ENCODE data around the gene IQGAP1.

Gene IQGAP1

GRCh38 chr15:90375071-90375470 lies 13.0 kb upstream of the IQGAP1 start:
- DNase-seq (ENCODE audit: low read depth in 2 of 3, low spot score in 2 of 3): no peak

- peak in 1 of 3 experiments; percentile 22 for DNase-seq (ENCODE audit: low read depth in 2 of 3, low spot score in 2 of 3)
Observed at GRCh38 chr15:90376789-90377188, 11.3 kb upstream of the IQGAP1 start.

GRCh38 chr15:90379263-90379662 lies 8.8 kb upstream of the IQGAP1 start:
- no peak for DNase-seq (ENCODE audit: low read depth in 2 of 3, low spot score in 2 of 3)

GRCh38 chr15:90381515-90381914 lies 6.5 kb upstream of the IQGAP1 start:
- no peak for DNase-seq (ENCODE audit: low read depth in 2 of 3, low spot score in 2 of 3)

- no peak for DNase-seq (ENCODE audit: low read depth in 2 of 3, low spot score in 2 of 3)
Observed at GRCh38 chr15:90382320-90382719, 5.7 kb upstream of the IQGAP1 start.

GRCh38 chr15:90386221-90386620 lies 1.8 kb upstream of the IQGAP1 start:
- no peak for DNase-seq (ENCODE audit: low read depth in 2 of 3, low spot score in 2 of 3)

GRCh38 chr15:90388462-90389380 lies 679 bp downstream of the IQGAP1 start:
- DNase-seq (ENCODE audit: low read depth in 2 of 3, low spot score in 2 of 3): peak in 2 of 3 experiments; percentile 44 to 46

- no peak for DNase-seq (ENCODE audit: low read depth in 2 of 3, low spot score in 2 of 3)
Observed at GRCh38 chr15:90389513-90389912, 1.5 kb downstream of the IQGAP1 start.

- no peak for DNase-seq (ENCODE audit: low read depth in 2 of 3, low spot score in 2 of 3)
Observed at GRCh38 chr15:90393040-90393439, 5.0 kb downstream of the IQGAP1 start.

- no peak for DNase-seq (ENCODE audit: low read depth in 2 of 3, low spot score in 2 of 3)
Observed at GRCh38 chr15:90394074-90394473, 6.0 kb downstream of the IQGAP1 start.

GRCh38 chr15:90394748-90395442 lies 6.9 kb downstream of the IQGAP1 start:
- DNase-seq (ENCODE audit: low read depth in 2 of 3, low spot score in 2 of 3): no peak

GRCh38 chr15:90396321-90396720 lies 8.3 kb downstream of the IQGAP1 start:
- no peak for DNase-seq (ENCODE audit: low read depth in 2 of 3, low spot score in 2 of 3)

GRCh38 chr15:90400005-90400758 lies 12.1 kb downstream of the IQGAP1 start:
- DNase-seq (ENCODE audit: low read depth in 2 of 3, low spot score in 2 of 3): no peak

- no peak for DNase-seq (ENCODE audit: low read depth in 2 of 3, low spot score in 2 of 3)
Observed at GRCh38 chr15:90400759-90401314, 12.8 kb downstream of the IQGAP1 start.

GRCh38 chr15:90401495-90401894 lies 13.5 kb downstream of the IQGAP1 start:
- no peak for DNase-seq (ENCODE audit: low read depth in 2 of 3, low spot score in 2 of 3)

GRCh38 chr15:90402223-90402622 lies 14.2 kb downstream of the IQGAP1 start:
- no peak for DNase-seq (ENCODE audit: low read depth in 2 of 3, low spot score in 2 of 3)

GRCh38 chr15:90402767-90403166 lies 14.7 kb downstream of the IQGAP1 start:
- DNase-seq (ENCODE audit: low read depth in 2 of 3, low spot score in 2 of 3): no peak

GRCh38 chr15:90405055-90405607 lies 17.1 kb downstream of the IQGAP1 start:
- DNase-seq (ENCODE audit: low read depth in 2 of 3, low spot score in 2 of 3): no peak

GRCh38 chr15:90407336-90407735 lies 19.3 kb downstream of the IQGAP1 start:
- no peak for DNase-seq (ENCODE audit: low read depth in 2 of 3, low spot score in 2 of 3)

- DNase-seq (ENCODE audit: low read depth in 2 of 3, low spot score in 2 of 3): no peak
Observed at GRCh38 chr15:90407871-90408317, 19.9 kb downstream of the IQGAP1 start.

- DNase-seq (ENCODE audit: low read depth in 2 of 3, low spot score in 2 of 3): no peak
Observed at GRCh38 chr15:90408657-90409056, 20.6 kb downstream of the IQGAP1 start.

Measured in activated CD8-positive, alpha-beta memory T cell treated with anti-CD3 and anti-CD28 coated beads for 48 hours (primary cell).